Right atrium auricular region (tissue), 2 donors: Measurements from ENCODE around the gene INSIG2. TPM values are rescaled to one million over a fixed set of nuclear protein-coding genes. Genes with fewer than 3 reads are reported as not detected.

Source experiments
- DNase-seq: peaks from one replicate; pipeline ENCODE4 v3.0.0-alpha.2; 2019; ENCODE audit warnings: low spot score
- H3K27ac ChIP-seq, 2 donors: fragments of 200-600 bp; sonication (generic); 1 replicate in 1 of 2; 2 replicates in 1 of 2; pipeline ENCODE4 v1.5.1; 2016 to 2019
- H3K27me3 ChIP-seq, 2 donors: fragments of 200-600 bp; sonication (generic); one replicate each; pipeline versions ENCODE4 v1.5.1 to v1.6.0; 2017 to 2019
- H3K36me3 ChIP-seq: fragments of 200-600 bp; sonication (generic); one replicate; pipeline ENCODE4 v1.5.1; 2016
- H3K4me1 ChIP-seq, 2 donors: fragments of 200-600 bp; sonication (generic); one replicate each; pipeline versions ENCODE4 v1.5.1 to v1.6.0; 2017 to 2019
- H3K4me3 ChIP-seq, 2 donors: fragments of 200-600 bp; sonication (generic); 1 replicate in 1 of 2; 2 replicates in 1 of 2; pipeline ENCODE4 v1.5.1; 2017 to 2019; ENCODE audit warnings: mild to moderate bottlenecking in 1 of 2, moderate library complexity in 1 of 2
- H3K9me3 ChIP-seq, 2 donors: fragments of 200-600 bp; sonication (generic); one replicate each; pipeline ENCODE4 v1.5.1; 2019
- CTCF ChIP-seq, 2 donors: fragments of 200-600 bp; sonication (generic); IDR thresholded peaks; one replicate each; pipeline ENCODE4 v1.5.1; 2019; ENCODE audit warnings: antibody characterized with exemption in 2 of 2
- total RNA-seq, 2 donors: library from RNA; depleted of rRNA; stranded (reverse); fragments of >200 nt; gene quantifications; one replicate each; pipeline ENCODE4 v1.1.0, GENCODE V29; 2016

Gene INSIG2
- total RNA-seq, 2 donors from 2014 or later, result 8.0 to 10.5 TPM

GRCh38 chr2:118146315-118147283, 58.3 kb downstream of the INSIG2 start:
- H3K27ac ChIP-seq, result no peak overlapping the region
- no peaks in the 10 kb centered on the region for H3K4me1 ChIP-seq
- no peaks in the 10 kb centered on the region for H3K27me3 ChIP-seq
- TF ChIP-seq CTCF (IDR thresholded peaks at IDR 0.05), result no peak
- H3K4me3 ChIP-seq, result no peak overlapping the region
- DNase-seq, result no peak
- no peaks in the 10 kb centered on the region for H3K9me3 ChIP-seq
- H3K36me3 ChIP-seq, result no peaks in the 10 kb centered on the region

DNA sequence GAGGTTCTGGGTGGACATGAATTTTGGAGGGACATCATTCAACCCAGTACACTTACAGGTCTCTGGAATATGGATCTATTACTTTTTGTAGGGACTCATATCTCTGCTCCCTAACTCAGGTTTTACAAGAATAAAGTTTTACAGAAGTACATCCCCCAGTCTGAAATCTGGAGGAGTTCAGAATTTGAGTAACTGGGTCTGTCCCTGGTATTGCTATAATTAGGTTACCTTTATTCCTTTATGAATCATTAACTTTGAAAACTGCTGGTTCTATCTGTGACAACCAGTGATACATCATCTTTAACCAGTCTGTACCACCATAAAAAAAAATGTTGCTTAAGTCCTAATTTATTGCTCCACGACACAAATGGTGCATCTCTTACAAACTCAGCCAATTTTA, 59.9 kb downstream of the INSIG2 start:
- Histone ChIP-seq H3K9me3 (no peaks in the 10 kb centered on the region), H3K27me3 (no peaks in the 10 kb centered on the region), H3K4me3 (no peak overlapping the region), H3K4me1 (no peaks in the 10 kb centered on the region), H3K27ac (no peak overlapping the region), H3K36me3 (no peaks in the 10 kb centered on the region)
- no peak for DNase-seq
- TF ChIP-seq CTCF (IDR thresholded peaks at IDR 0.05), result no peak

DNA sequence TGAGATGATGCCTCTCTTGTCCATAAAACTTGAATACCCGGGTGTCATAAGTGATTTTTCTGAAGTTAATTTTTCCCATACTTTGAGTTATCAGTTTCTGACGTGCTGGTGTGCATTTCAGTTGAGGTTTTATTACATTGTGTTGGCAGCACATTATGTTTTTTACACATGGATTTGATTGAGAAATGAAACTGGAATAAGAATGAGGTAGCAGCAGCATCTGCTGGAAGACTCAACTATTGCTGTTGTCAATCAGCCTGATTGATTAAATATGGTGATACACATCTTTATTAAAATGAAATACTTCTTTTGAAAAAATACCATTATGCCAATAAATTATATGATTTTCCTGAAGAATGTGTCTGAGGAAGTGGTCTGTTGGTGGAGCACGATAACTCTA, 60.5 kb downstream of the INSIG2 start:
- no peak for TF ChIP-seq CTCF (IDR thresholded peaks at IDR 0.05)
- no peak for DNase-seq
- Histone ChIP-seq H3K27me3 (no peaks in the 10 kb centered on the region), H3K9me3 (no peaks in the 10 kb centered on the region), H3K27ac (no peak overlapping the region), H3K4me1 (no peaks in the 10 kb centered on the region), H3K36me3 (no peaks in the 10 kb centered on the region), H3K4me3 (no peak overlapping the region)

GRCh38 chr2:118150294-118150693, 62.0 kb downstream of the INSIG2 start:
- no peak for TF ChIP-seq CTCF (IDR thresholded peaks at IDR 0.05)
- Histone ChIP-seq H3K4me1 (no peaks in the 10 kb centered on the region), H3K4me3 (no peak overlapping the region), H3K9me3 (no peaks in the 10 kb centered on the region), H3K27ac (no peak overlapping the region), H3K27me3 (no peaks in the 10 kb centered on the region), H3K36me3 (no peaks in the 10 kb centered on the region)
- DNase-seq, result no peak

GRCh38 chr2:118151831-118152230, 63.6 kb downstream of the INSIG2 start:
- Histone ChIP-seq H3K27ac (no peak overlapping the region), H3K36me3 (no peaks in the 10 kb centered on the region), H3K4me3 (no peak overlapping the region), H3K9me3 (peaks cover 0 to 7% of the 10 kb centered on the region in 2 donors), H3K27me3 (no peaks in the 10 kb centered on the region), H3K4me1 (no peaks in the 10 kb centered on the region)
- no peak for DNase-seq
- no peak for TF ChIP-seq CTCF (IDR thresholded peaks at IDR 0.05)
